Endothelial cell (in vitro differentiated cells): ENCODE data around the gene DPM2. TPM values are rescaled to one million over a fixed set of nuclear protein-coding genes. Genes with fewer than 3 reads are reported as not detected.

Source experiments
- DNase-seq: peaks from one replicate; pipeline ENCODE4 v3.0.0; 2021; ENCODE audit warnings: low spot score
- H3K27ac Mint-ChIP-seq: one replicate; pipeline ENCODE4 v1.8.0; 2021; ENCODE audit warnings: mixed read lengths, inconsistent platforms; ENCODE audit not compliant: unreplicated experiment
- H3K27me3 Mint-ChIP-seq: one replicate; pipeline ENCODE4 v1.8.0; 2021; ENCODE audit warnings: mild to moderate bottlenecking, moderate library complexity, mixed read lengths, inconsistent platforms; ENCODE audit not compliant: unreplicated experiment
- H3K36me3 Mint-ChIP-seq: one replicate; pipeline ENCODE4 v1.8.0; 2021; ENCODE audit warnings: mild to moderate bottlenecking, low read depth, mixed read lengths, inconsistent platforms; ENCODE audit not compliant: unreplicated experiment
- H3K4me1 Mint-ChIP-seq: one replicate; pipeline ENCODE4 v1.8.0; 2021; ENCODE audit warnings: mild to moderate bottlenecking, mixed read lengths, inconsistent platforms; ENCODE audit not compliant: unreplicated experiment
- H3K4me3 Mint-ChIP-seq: one replicate; pipeline ENCODE4 v1.8.0; 2021; ENCODE audit warnings: mild to moderate bottlenecking, mixed read lengths, inconsistent platforms; ENCODE audit not compliant: unreplicated experiment
- H3K9me3 Mint-ChIP-seq: one replicate; pipeline ENCODE4 v1.8.0; 2021; ENCODE audit warnings: mixed read lengths, inconsistent platforms; ENCODE audit not compliant: unreplicated experiment
- CTCF ChIP-seq: fragments of 200-600 bp; sonication (generic); IDR thresholded peaks from one replicate; pipeline ENCODE4 v1.5.0; 2021; ENCODE audit warnings: antibody characterized with exemption; ENCODE audit not compliant: unreplicated experiment
- total RNA-seq: library from RNA; stranded (reverse); fragmentation: NEBNext Ultra II Directional; extraction: Animal tissue kit (Norgen Biotek cat#: 25700); gene quantifications from one replicate; pipeline ENCODE4 v1.2.1, GENCODE V29; 2021; ENCODE audit not compliant: unreplicated experiment

Gene DPM2
- total RNA-seq, 1 donor from 2014 or later = 31.5 TPM

- H3K9me3 Mint-ChIP-seq = no peaks in the 10 kb centered on the region
- H3K4me1 Mint-ChIP-seq = peaks cover 10% of the 10 kb centered on the region
- H3K27ac Mint-ChIP-seq = no peak overlapping the region
- DNase-seq = no peak
- no peak for TF ChIP-seq CTCF
- H3K4me3 Mint-ChIP-seq = no peak overlapping the region
- H3K27me3 Mint-ChIP-seq = peaks cover 10% of the 10 kb centered on the region
- H3K36me3 Mint-ChIP-seq = peaks cover 13% of the 10 kb centered on the region
Measured at GRCh38 chr9:127909839-127910273, 27.8 kb downstream of the DPM2 start.

- no peak for TF ChIP-seq CTCF
- Mint-ChIP-seq H3K36me3 (peaks cover 13% of the 10 kb centered on the region), H3K9me3 (no peaks in the 10 kb centered on the region), H3K4me3 (no peak overlapping the region), H3K27ac (no peak overlapping the region), H3K4me1 (peaks cover 23% of the 10 kb centered on the region), H3K27me3 (peaks cover 10% of the 10 kb centered on the region)
- no peak for DNase-seq
Measured at GRCh38 chr9:127908660-127908926, 29.1 kb downstream of the DPM2 start.

- TF ChIP-seq CTCF = no peak
- Mint-ChIP-seq H3K4me3 (no peak overlapping the region), H3K27ac (no peak overlapping the region), H3K36me3 (peaks cover 13% of the 10 kb centered on the region), H3K4me1 (peaks cover 27% of the 10 kb centered on the region), H3K9me3 (no peaks in the 10 kb centered on the region), H3K27me3 (peaks cover 8% of the 10 kb centered on the region)
- no peak for DNase-seq
Measured at GRCh38 chr9:127907867-127908659, 29.6 kb downstream of the DPM2 start.

- Mint-ChIP-seq H3K36me3 (peaks cover 3% of the 10 kb centered on the region), H3K9me3 (no peaks in the 10 kb centered on the region), H3K27ac (no peak overlapping the region), H3K4me3 (no peak overlapping the region), H3K27me3 (peaks cover 7% of the 10 kb centered on the region), H3K4me1 (peaks cover 27% of the 10 kb centered on the region)
- no peak for DNase-seq
- no peak for TF ChIP-seq CTCF
Measured at GRCh38 chr9:127905788-127906191, 31.9 kb downstream of the DPM2 start.

- no peaks in the 10 kb centered on the region for H3K36me3 Mint-ChIP-seq
- H3K27ac Mint-ChIP-seq = no peak overlapping the region
- peaks cover 7% of the 10 kb centered on the region for H3K27me3 Mint-ChIP-seq
- H3K9me3 Mint-ChIP-seq = no peaks in the 10 kb centered on the region
- TF ChIP-seq CTCF = no peak
- no peak for DNase-seq
- no peak overlapping the region for H3K4me3 Mint-ChIP-seq
- H3K4me1 Mint-ChIP-seq = peaks cover 24% of the 10 kb centered on the region
Measured at GRCh38 chr9:127905004-127905728, 32.5 kb downstream of the DPM2 start.
